NCI-H2196 treated with DMSO at 0.1 percent for 48 hours (cell line): ENCODE results near the gene IL23A.

Experiments used
- DNase-seq: peaks from one replicate; lab custom pipeline; 2025; ENCODE audit not compliant: unreplicated experiment; lab: John Stamatoyannopoulos, UW

The IL23A gene

DNA sequence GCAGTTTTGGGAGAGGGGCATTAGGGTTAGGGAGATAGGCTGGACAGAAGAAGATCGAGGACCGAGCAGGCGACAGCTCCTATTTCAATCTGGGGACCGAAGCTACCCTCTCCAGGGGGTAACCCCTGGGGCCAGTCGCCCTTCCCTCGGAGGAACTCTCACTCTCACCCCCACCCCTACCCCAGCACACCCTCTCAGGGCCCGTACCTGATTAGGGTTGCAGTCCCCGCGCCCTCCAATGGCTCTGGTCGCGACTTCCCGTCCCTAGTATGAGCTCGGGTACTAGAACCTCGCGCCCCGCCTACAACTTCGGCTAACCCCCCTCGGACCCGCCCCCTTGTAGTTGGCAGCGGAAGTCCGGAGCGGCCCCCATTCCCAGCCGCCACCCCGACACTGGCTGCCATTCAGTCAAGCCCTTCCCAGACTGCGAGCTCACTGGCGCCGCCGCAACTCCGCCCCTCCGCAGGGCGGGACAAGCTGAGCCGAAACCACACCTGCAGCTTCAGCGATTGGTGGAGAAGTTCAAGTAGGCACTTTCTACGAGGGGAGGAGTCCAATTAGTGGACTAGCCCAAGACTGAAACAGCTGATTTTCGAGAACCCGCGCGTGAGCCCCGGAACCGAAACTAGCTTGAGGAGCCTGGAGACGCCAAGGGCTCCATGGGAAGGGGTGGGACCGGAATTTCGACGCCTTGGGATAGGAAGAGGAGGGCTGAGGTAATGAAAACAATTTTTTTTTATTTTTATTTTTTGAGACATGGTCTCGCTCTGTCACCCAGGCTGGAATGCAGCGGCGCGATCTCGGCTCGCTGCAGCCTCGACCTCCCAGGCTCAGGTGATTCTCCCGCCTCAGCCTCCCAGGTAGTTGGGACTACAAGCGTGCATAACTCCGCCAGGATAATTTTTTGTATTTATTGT lies 21.4 kb downstream of the IL23A start, which contains the start of gene STAT2:
Gene STAT2 (minus strand): TSS at position 257 of the 917 bp plus-strand sequence. CDS start 3,536 bp downstream, outside the sequence.
- peak; percentile 98 for DNase-seq

DNA sequence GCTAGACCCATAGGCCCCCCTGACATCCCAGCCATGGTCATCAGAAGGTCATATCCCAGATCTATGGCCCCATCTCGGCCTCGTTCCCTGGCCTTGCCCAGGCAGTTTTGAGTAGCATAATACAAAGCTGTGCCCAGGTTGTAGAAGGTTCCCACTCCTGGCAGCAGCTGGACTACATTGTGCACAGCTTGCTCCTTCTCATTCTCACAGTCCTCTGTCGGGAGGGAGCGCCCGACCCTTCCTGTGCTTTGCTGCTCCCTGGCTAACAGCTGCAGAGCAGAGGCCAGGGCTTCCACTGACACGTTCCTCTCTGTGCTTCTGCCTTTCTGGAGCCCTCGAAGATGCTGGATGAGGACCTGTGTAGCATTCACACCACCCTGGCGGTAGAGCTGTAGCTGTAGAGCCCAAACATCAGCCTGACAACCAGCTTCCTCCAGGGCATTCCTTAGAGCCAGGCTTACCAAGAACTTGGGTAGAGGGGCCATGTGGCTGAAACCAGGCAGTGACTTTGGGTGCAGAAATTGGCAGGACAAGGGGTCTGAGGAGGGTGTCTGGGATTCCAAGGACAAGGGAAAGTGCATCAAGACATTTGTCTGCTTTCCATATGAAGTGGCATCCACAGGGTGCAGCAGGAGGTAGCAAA lies 22.9 kb downstream of the IL23A start:
- no peak for DNase-seq

DNA sequence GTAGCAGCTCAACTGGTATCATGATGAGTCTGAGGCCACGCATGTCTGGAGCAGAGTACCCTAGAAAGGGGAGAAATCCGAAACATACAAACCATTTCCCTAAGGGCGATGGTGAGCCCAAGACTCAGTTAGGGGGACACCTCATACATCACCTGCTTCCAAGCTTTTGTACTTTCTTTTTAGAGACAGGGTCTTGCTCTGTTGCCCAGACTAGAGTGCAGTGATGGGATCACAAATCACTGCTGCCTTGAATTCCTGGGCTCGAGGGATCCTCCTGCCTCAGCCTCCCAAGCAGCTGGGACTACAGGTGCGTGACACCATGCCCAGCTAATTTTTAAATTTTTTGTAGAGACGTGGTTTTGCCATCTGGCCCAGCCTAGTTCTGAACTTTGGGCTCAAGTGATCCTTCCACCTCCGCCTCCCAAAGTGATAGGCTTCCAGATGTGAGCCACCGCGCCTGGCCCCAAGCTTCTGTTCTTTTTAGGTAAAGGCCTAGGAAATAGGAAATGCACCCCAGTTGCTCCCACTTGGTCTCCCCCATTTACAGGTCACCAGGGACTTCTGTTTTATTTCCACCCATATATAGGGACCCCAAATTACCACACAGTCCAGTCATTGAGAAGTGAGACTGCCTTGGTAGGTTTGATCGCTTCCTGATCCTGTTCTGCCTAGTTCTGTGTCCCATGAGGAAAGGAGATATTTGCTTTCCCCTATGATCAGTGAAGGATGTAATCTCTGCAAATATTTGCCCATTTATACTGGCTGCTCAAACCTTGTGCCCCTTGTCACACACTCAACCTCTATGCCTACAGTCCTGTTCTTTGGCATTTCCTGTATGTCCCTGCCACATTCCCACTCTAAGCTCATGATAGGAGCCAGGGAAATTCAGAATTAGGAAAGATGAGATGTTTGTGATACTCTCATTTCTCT lies 23.7 kb downstream of the IL23A start, which contains the start of gene APOF:
Gene APOF (minus strand): TSS at position 728 of the 930 bp plus-strand sequence. CDS start 112 bp downstream, at position 616.
- no peak for DNase-seq

DNA sequence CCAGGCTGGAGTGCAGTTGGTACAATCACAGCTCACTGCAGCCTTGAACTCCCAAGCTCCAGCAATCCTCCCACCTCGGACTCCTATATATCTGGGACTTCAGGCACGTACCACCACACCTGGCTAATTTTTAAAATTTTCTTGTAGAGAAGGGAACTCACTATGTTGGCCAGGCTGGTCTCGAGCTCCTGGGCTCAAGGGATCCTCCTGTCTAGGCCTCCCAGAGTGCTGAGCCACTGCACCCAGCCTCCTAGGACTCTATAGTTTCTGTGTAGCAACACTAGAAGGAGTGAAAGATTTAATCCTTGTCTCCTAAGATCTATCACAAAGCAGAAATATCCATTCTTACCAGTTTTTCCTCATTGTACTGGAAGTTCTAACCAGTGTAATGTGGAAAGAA lies 28.3 kb downstream of the IL23A start:
- DNase-seq = no peak

DNA sequence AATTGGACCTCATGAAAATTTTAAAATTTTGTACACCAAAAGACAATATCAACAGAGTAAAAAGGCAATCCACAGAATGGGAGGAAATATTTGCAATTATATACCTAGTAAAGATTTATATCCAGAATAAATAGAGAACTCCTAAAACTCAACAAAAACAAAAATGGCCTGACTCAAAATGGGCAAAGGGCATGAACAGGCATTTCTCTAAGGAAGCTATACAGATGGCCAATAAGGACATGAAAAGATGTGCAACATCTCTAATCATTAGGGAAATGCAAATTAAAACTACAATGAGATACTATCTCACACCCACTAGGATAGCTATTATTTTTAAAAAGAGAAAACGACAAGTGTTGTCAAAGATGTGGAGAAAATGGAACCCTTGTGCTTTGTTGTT lies 34.8 kb downstream of the IL23A start:
- DNase-seq = no peak

DNA sequence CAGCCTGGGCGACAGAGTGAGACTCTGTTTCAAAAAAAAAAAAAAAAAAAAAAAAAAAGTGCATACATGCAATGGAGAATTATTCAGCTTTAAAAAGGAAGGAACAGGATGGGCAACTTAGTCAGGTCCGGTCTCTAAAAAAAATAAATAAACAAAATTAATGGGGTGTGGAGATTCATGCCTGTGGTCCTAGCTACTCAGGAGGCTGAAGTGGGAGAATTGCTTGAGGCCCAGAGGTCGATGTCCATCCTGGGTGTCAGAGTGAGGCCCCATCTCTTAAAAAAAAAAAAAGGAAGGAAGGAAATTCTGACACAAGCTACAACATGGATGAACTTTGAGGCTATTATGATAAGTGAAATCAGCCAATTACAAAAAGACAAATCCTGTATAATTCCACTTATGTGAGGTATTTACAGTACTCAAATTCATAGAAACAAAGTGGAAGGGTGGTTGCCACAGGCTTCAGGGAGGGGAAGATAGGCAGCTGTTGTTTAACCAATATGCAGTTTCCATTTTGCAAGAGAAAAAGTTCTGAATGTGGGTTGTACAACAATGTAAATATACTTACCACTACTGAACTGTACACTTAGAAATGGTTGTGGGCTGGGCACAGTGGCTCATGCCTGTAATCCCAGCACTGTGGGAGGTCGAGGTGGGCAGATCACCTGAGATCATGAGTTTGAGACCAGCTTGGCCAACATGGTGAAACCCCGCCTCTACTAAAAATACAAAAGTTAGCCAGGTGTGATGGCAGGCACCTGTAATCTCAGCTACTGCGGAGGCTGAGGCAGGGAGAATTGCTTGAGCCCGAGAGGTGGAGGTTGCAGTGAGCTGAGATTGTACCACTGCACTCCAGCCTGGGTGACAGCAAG lies 36.3 kb downstream of the IL23A start:
- no peak for DNase-seq

DNA sequence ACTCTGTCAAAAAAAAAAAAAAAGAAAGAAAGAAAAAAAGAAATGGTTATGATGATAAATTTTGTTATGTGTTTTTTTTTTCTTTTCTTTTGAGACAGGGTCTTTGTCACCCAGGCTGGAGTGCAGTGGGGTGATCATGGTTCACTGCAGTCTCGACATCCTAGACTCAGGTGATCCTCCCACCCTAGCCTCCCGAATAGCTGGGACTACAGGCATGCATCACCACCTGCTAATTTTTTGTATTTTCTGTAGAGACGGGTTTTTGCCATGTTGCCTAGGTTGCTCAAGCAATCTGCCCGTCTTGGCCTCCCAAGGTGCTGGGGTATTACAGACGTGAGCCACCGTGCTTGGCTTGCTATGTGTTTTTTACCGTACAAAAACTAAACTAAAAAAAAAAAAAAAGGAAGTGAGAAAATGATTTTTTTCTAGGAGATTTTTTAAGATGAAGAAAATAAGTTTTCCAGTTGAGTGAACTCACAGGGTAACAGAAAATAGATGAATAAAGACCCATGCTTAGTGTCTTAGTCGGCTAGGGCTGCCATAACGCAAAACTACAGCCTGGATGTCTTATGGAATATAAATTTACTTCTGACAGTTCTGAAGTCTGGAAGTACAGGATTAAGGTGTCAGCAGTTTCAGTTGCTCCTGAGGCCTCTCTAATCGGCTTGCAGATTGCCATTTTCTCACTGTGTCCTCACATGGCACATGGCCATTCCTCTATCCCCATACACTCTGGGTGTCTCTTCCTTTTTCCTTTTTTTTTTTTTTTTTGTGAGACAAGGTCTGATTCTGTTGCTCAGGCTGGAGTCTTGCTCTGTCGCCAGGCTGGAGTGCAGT lies 37.1 kb downstream of the IL23A start:
- no peak for DNase-seq

DNA sequence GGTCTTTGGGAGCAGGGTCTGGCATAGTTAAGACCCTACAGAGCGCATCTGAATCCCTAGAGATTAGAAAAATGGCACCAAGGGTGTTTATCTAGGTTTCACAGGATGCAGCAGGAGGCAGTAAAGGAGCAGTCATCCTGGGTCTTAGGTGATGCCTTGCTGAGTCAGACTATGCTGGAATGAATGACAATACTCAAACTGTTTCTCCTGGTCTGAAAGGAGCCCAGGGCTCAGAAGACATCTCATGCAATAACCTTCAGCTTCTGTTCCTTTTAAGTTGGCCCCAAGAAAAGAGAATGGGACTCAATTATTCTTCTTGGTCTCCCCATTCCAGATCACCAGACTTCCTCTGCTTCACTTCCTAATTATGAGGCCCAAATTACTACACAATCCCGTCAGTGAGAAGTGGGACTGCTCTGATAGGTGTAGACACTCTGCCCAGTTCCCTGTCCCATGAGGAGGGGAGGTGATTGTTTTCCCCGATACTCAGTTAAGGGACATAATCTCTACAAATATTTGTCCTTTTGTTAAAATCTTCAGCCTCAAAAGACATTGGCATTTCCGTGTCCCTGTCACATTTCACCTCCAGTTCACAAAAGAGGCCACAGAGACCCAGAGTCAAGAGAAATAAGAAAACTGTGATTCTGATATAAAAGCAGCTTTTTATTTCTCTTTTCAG lies 38.8 kb downstream of the IL23A start:
- no peak for DNase-seq

DNA sequence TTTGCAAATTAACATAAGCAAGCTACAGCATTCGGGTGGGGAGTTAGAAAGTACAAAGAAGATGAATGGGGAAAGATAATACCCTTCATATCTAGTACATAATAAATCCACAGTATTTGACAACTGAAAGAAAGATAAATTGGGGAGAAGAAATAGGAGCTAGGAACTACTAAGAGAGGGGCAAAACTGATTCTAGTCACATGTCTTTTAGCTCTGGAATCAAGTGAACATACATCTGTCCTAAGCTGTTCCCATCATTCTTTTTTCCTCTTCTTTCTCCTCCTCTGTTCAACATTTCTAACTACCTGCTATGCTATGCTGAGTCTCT lies 39.3 kb downstream of the IL23A start:
- DNase-seq = no peak

DNA sequence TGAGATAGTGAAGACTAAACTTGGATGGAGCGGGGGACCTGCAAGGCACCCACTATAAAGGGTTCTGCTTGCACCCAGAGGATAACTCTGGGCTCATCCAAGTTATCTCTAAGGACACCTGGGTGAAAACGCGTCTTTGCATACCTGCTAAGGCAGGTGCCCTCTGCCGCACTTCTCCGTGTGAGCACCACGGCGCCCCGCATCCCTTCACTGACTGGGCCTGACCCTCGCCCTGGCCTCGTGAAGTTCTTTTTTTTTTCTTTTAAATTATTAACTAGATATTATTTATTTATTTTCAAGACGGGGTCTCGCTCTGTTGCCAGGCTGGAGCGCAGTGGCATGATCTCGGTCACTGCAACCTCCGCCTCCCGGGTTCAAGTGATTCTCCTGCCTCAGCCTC lies 43.9 kb downstream of the IL23A start:
- no peak for DNase-seq

DNA sequence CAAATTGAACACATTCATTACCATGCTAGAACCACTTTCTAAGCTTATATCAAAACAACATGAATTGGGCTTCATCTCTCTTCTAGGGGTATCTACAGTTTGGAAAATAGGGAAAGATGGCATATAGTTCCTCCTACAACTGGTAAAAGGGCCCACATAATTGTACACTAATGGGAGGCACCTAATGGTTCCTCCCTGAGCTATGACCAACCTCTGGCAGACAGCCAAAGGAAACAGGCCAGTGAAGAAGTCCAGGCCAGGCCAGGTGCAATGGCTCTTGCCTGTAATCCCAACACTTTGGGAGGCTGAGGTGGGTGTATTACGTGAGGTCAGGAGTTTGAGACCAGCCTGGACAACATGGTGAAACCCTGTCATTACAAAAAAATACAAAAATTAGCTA lies 47.2 kb downstream of the IL23A start:
- DNase-seq = no peak

DNA sequence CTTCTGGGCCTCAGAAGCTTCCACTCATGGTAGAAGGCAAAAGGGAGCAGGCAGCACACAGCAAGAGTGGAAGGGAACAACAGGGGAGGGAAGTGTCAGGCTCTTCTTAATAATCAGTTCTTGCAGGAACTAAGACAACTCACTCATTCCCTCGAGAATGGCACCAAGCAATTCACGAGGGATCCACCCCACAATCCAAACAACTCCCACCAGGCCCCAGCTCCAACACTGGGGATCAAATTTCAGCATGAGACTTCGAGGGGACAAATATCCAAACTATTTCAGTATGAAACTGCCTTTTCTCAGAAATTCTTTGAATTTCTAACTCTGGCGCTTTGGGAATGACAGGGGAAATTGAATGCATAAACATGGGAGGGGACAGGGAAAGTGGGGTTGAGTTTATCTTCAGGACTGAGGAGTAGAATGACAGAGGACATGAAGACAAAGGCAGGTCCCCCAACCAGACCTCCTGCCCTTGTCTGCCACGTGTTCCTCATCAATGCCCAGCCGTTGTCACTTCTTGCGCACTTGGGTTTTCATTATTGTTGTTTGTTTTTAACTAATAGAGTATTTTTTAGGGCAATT lies 48.6 kb downstream of the IL23A start:
- no peak for DNase-seq

DNA sequence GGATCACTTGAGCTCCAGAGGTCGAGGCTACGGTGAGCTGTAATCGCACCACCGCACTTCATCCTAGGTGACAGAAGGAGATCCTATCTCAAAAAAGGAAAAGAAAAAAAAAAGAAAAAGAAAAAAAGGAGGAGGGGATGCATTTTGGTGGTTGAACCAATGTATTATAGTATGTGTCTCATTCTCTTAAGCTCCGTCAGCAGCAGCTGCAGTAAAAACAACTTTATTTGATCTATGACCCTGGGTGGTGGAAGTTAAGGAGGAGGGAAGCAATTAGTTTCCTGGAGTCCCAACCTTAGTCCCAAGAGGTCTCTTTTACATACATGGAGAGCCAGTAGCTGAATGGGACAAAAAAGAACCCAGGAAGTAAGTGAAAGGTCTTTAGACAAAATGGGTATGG lies 50.7 kb downstream of the IL23A start:
- DNase-seq = no peak
